ENCODE measurements around the gene GOLGA8H. TPM values are rescaled to one million over a fixed set of nuclear protein-coding genes. Genes with fewer than 3 reads are reported as not detected.
"Not testable (repeated sequence)": the region's sequence is repeated elsewhere in the genome, so short reads cannot be mapped to it uniquely, and the experiment has no call there.

Gene GOLGA8H
- under 1 TPM in 1 of 2 experiments, not detected in 1; 0.24 TPM for total RNA-seq

DNA sequence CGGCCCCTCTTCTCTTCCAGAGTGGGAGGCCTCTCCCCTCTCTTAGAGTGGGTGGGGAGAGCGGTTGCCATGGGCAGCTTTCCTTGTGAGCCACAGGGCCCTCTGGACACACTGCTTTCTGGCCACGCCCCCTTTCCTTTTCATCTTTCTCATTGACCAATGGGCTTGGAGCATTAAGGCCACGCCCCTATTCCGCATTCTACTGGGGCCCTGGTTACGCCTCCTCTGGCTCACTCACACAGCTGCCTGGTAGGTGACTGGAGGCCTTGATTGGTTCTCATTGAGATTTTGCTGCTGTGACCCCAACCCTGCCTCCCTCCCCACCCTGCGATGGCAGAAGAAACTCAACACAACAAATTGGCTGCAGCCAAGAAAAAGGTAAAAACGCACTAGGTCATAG, at the start of gene GOLGA8H:
Gene GOLGA8H, plus strand, starts transcription at position 233 of the 400 bp plus-strand sequence. Its CDS starts 98 bp downstream, at position 331.
- H3K36me3 Mint-ChIP-seq (ENCODE audit: low read depth); H3K27me3 Mint-ChIP-seq (ENCODE audit: low read depth); H3K27ac Mint-ChIP-seq; POLR2A ChIA-PET; CTCF ChIA-PET; H3K9me3 Mint-ChIP-seq (ENCODE audit: insufficient read depth); DNase-seq; ATAC-seq; H3K4me1 Mint-ChIP-seq (ENCODE audit: low read depth); H3K4me3 Mint-ChIP-seq: not testable (repeated sequence)

DNA sequence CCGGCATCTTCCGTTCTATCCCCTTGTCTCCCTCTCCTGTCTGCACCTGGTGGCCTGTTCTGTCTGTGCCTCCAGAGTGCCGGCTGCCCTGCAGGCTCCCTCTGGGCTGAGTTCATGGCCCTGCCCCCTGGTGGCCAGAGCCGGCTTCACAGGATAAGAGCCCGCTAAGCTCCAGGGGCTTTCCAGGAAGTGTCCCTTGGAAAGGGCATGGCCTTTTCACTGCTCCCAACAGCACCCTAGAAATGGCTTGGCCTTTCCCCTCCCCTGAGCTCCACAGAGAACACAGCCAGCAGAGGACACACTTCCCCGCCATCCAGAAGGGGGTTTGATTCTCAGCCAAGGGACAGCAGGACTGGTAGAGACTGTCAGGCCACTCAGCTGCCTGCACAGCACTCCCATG, 36.9 kb upstream of the GOLGA8H start:
- H3K4me3 Mint-ChIP-seq; H3K27me3 Mint-ChIP-seq (ENCODE audit: low read depth); H3K36me3 Mint-ChIP-seq (ENCODE audit: low read depth); H3K27ac Mint-ChIP-seq; H3K4me1 Mint-ChIP-seq (ENCODE audit: low read depth); CTCF ChIA-PET; POLR2A ChIA-PET; H3K9me3 Mint-ChIP-seq (ENCODE audit: insufficient read depth): not testable (repeated sequence)
- ATAC-seq: peak; percentile 77
- DNase-seq: peak; percentile 21

DNA sequence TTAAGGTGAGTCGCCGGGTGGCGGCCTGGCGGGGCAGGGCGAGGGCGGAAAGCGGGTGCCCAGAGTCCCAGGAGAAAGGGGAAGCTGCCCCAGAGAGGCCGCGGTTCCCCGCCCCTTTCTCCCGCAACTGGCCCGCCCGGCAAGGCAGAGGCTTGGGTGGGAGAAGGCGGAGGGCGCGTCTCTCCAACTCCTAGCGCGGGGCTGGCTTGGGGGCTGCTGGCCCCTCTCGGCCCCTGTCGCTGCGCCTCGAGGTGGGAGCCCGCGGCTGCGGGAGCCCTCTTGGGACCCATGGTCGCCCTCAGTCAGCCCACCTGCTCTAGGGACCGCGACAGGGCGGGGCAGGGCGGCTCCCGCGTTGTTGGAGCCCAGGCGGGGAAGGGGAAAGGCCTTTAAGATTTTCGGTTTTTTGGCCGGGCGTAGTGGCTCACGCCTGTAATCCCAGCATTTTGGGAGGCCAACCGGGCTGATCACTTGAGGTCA, 30.8 kb upstream of the GOLGA8H start:
- H3K4me1 Mint-ChIP-seq (ENCODE audit: low read depth); POLR2A ChIA-PET; H3K4me3 Mint-ChIP-seq; DNase-seq; H3K27ac Mint-ChIP-seq; H3K27me3 Mint-ChIP-seq (ENCODE audit: low read depth); H3K9me3 Mint-ChIP-seq (ENCODE audit: insufficient read depth); CTCF ChIA-PET; H3K36me3 Mint-ChIP-seq (ENCODE audit: low read depth): not testable (repeated sequence)
- peak; percentile 80 for ATAC-seq

- H3K9me3 Mint-ChIP-seq (ENCODE audit: insufficient read depth); H3K4me1 Mint-ChIP-seq (ENCODE audit: low read depth); DNase-seq; POLR2A ChIA-PET; H3K27me3 Mint-ChIP-seq (ENCODE audit: low read depth); H3K27ac Mint-ChIP-seq; ATAC-seq; H3K36me3 Mint-ChIP-seq (ENCODE audit: low read depth); H3K4me3 Mint-ChIP-seq; CTCF ChIA-PET: not testable (repeated sequence)
Observed at GRCh38 chr15:30579394-30579970, 24.3 kb upstream of the GOLGA8H start.

- H3K27ac Mint-ChIP-seq; H3K9me3 Mint-ChIP-seq (ENCODE audit: insufficient read depth); DNase-seq; H3K27me3 Mint-ChIP-seq (ENCODE audit: low read depth); H3K4me1 Mint-ChIP-seq (ENCODE audit: low read depth); H3K4me3 Mint-ChIP-seq; ATAC-seq; CTCF ChIA-PET; POLR2A ChIA-PET; H3K36me3 Mint-ChIP-seq (ENCODE audit: low read depth): not testable (repeated sequence)
Observed at GRCh38 chr15:30580716-30581115, 23.1 kb upstream of the GOLGA8H start.

- ATAC-seq; H3K36me3 Mint-ChIP-seq (ENCODE audit: low read depth); H3K9me3 Mint-ChIP-seq (ENCODE audit: insufficient read depth); DNase-seq; H3K27me3 Mint-ChIP-seq (ENCODE audit: low read depth); H3K4me3 Mint-ChIP-seq; POLR2A ChIA-PET; CTCF ChIA-PET; H3K4me1 Mint-ChIP-seq (ENCODE audit: low read depth); H3K27ac Mint-ChIP-seq: not testable (repeated sequence)
Observed at GRCh38 chr15:30598953-30599352, 4.9 kb upstream of the GOLGA8H start.

GRCh38 chr15:30612271-30612670, 8.4 kb downstream of the GOLGA8H start:
- H3K4me1 Mint-ChIP-seq (ENCODE audit: low read depth); ATAC-seq; H3K4me3 Mint-ChIP-seq; H3K9me3 Mint-ChIP-seq (ENCODE audit: insufficient read depth); CTCF ChIA-PET; H3K36me3 Mint-ChIP-seq (ENCODE audit: low read depth); DNase-seq; H3K27ac Mint-ChIP-seq; POLR2A ChIA-PET; H3K27me3 Mint-ChIP-seq (ENCODE audit: low read depth): not testable (repeated sequence)

DNA sequence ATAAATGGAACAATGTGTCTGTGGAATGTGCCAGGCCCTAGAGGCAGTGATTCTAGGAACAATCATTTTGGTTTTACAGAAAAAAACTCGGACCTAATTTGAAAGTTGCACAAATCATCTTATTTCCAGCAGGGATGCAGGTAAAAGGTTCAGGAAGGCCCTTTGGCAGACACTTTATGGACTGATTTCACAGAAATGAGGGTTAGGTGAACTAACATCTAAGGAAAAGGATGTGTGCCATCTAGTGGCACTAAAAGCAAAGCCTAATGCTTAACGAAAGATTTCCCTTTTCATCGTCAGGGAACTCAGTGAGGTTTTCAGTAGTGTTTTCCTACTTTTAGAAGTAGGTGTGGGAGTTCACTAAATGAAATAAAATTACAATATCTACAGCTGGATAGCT, 17.5 kb downstream of the GOLGA8H start:
- H3K27ac Mint-ChIP-seq; H3K27me3 Mint-ChIP-seq (ENCODE audit: low read depth); POLR2A ChIA-PET; H3K4me1 Mint-ChIP-seq (ENCODE audit: low read depth); H3K4me3 Mint-ChIP-seq; DNase-seq; H3K36me3 Mint-ChIP-seq (ENCODE audit: low read depth); H3K9me3 Mint-ChIP-seq (ENCODE audit: insufficient read depth); CTCF ChIA-PET; ATAC-seq: not testable (repeated sequence)

- Mint-ChIP-seq H3K4me1 (ENCODE audit: low read depth) (peaks cover 28% of the 10 kb centered on the region), H3K4me3 (peak within 1 kb of the TSS; percentile 88), H3K36me3 (ENCODE audit: low read depth) (peaks cover 20% of the 10 kb centered on the region), H3K27ac (peak within 1 kb of the TSS; percentile 95)
- CTCF ChIA-PET; H3K27me3 Mint-ChIP-seq (ENCODE audit: low read depth); H3K9me3 Mint-ChIP-seq (ENCODE audit: insufficient read depth): not testable (repeated sequence)
- ATAC-seq: peak; percentile 95
- peak; percentile 98 for DNase-seq
- POLR2A ChIA-PET: interaction anchor here (0.9 kb wide), 1 partner anchor 1989 kb away, joined by 4 read pairs; no protein-coding TSS in a partner anchor
Observed at GRCh38 chr15:30625436-30626193, 21.8 kb downstream of the GOLGA8H start, which contains the start of gene ARHGAP11B. Gene ARHGAP11B (plus strand): TSS chr15:30626128.

DNA sequence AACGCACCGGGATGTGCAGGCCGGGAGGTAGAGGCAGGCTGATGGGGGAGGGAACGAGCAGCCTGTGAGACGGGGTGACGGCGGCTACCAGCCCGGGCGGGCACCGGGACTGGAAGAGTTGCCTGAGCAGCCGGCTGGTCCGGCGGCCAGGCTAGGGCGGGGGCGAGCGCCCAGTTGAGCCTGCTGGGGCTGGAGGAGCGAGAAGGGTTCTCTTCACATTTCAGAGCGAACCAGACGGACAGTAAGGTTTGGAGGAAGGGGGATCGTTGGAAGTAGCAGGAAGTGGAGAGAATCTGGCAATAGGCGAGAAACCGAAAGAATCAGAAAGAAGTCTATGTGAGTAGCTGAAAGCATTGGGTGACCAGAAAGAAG, 22.4 kb downstream of the GOLGA8H start:
- peak overlapping the region; percentile 88 for H3K4me3 Mint-ChIP-seq
- DNase-seq; H3K27me3 Mint-ChIP-seq (ENCODE audit: low read depth); H3K9me3 Mint-ChIP-seq (ENCODE audit: insufficient read depth); CTCF ChIA-PET: not testable (repeated sequence)
- H3K27ac Mint-ChIP-seq: peak overlapping the region; percentile 92
- POLR2A ChIA-PET: interaction anchor here (0.9 kb wide), 1 partner anchor 1989 kb away, joined by 4 read pairs; no protein-coding TSS in a partner anchor
- ATAC-seq: peak; percentile 11
- H3K36me3 Mint-ChIP-seq (ENCODE audit: low read depth): peaks cover 20% of the 10 kb centered on the region
- peaks cover 28% of the 10 kb centered on the region for H3K4me1 Mint-ChIP-seq (ENCODE audit: low read depth)

- peak overlapping the region; percentile 88 for H3K4me3 Mint-ChIP-seq
- H3K36me3 Mint-ChIP-seq (ENCODE audit: low read depth): peaks cover 20% of the 10 kb centered on the region
- DNase-seq; CTCF ChIA-PET; H3K9me3 Mint-ChIP-seq (ENCODE audit: insufficient read depth); H3K27me3 Mint-ChIP-seq (ENCODE audit: low read depth); ATAC-seq: not testable (repeated sequence)
- H3K27ac Mint-ChIP-seq: peak overlapping the region; percentile 92
- H3K4me1 Mint-ChIP-seq (ENCODE audit: low read depth): peaks cover 28% of the 10 kb centered on the region
- POLR2A ChIA-PET: interaction anchor here (0.7 to 0.9 kb wide), 2 partner anchors 703 to 1988 kb away, joined by 3 to 4 read pairs; no protein-coding TSS in a partner anchor
Observed at GRCh38 chr15:30626632-30627031, 22.8 kb downstream of the GOLGA8H start.

- H3K4me3 Mint-ChIP-seq: peak overlapping the region; percentile 20
- POLR2A ChIA-PET: no interaction called here
- no peaks in the 10 kb centered on the region for H3K9me3 Mint-ChIP-seq (ENCODE audit: insufficient read depth)
- ATAC-seq (no peak), DNase-seq (no peak)
- H3K4me1 Mint-ChIP-seq (ENCODE audit: low read depth): peaks cover 50% of the 10 kb centered on the region
- H3K27ac Mint-ChIP-seq: peak overlapping the region; percentile 48
- no peaks in the 10 kb centered on the region for H3K27me3 Mint-ChIP-seq (ENCODE audit: low read depth)
- H3K36me3 Mint-ChIP-seq (ENCODE audit: low read depth): peaks cover 66% of the 10 kb centered on the region
- CTCF ChIA-PET: no interaction called here
Observed at GRCh38 chr15:30650012-30650929, 46.4 kb downstream of the GOLGA8H start.
